Neuronal stem cell (in vitro differentiated cells): ENCODE measurements around the gene KIF16B.
"Not testable (repeated sequence)": the region's sequence is repeated elsewhere in the genome, so short reads cannot be mapped to it uniquely, and the experiment has no call there.

ENCODE experiments used
- DNase-seq: peaks from one replicate; pipeline ENCODE4 v3.0.0-alpha.2; 2013; ENCODE audit warnings: low spot score
- H2AFZ ChIP-seq: one replicate; pipeline ENCODE4 v1.6.1; 2013; ENCODE audit warnings: mild to moderate bottlenecking, low read length, inconsistent platforms
- H2AK5ac ChIP-seq: 2 replicates; pipeline ENCODE4 v1.6.1; 2013; ENCODE audit warnings: low read depth, mild to moderate bottlenecking, inconsistent platforms, low read length, moderate library complexity, mixed read lengths
- H2BK120ac ChIP-seq: 2 replicates; pipeline ENCODE4 v1.6.1; 2013; ENCODE audit warnings: low read depth, mild to moderate bottlenecking, inconsistent platforms, low read length, moderate library complexity, mixed read lengths
- H2BK12ac ChIP-seq: one replicate; pipeline ENCODE4 v1.6.1; 2013; ENCODE audit warnings: low read length, inconsistent platforms
- H2BK15ac ChIP-seq: 2 replicates; pipeline ENCODE4 v1.6.1; 2013; ENCODE audit warnings: mild to moderate bottlenecking, low read length, inconsistent platforms, mixed read lengths
- H2BK5ac ChIP-seq: one replicate; pipeline ENCODE4 v1.6.1; 2013; ENCODE audit warnings: inconsistent platforms, mild to moderate bottlenecking, low read length, moderate library complexity
- H3K14ac ChIP-seq: one replicate; pipeline ENCODE4 v1.6.1; 2013; ENCODE audit warnings: low read length, inconsistent platforms
- H3K18ac ChIP-seq: 2 replicates; pipeline ENCODE4 v1.6.1; 2013; ENCODE audit warnings: low read length, inconsistent platforms
- H3K23ac ChIP-seq: 2 replicates; pipeline ENCODE4 v1.6.1; 2013; ENCODE audit warnings: low read depth, mild to moderate bottlenecking, mixed read lengths, low read length, inconsistent platforms; ENCODE audit not compliant: poor library complexity
- H3K27ac ChIP-seq: replicated peaks from 3 replicates; pipeline ENCODE4 v1.5.1; 2013; ENCODE audit warnings: low read length, inconsistent platforms
- H3K27me3 ChIP-seq, 3 experiments: 2 replicates each; pipeline ENCODE4 v1.6.1; 2013; ENCODE audit warnings: low read length in 3 of 3, mild to moderate bottlenecking in 2 of 3, inconsistent platforms in 1 of 3, low read depth in 1 of 3, mixed read lengths in 1 of 3, moderate library complexity in 1 of 3; ENCODE audit not compliant: control insufficient read depth in 3 of 3, insufficient read depth in 3 of 3
- H3K36me3 ChIP-seq, 2 donors: replicated peaks in 1 of 2; 2 replicates each; pipeline ENCODE4 v1.6.1; 2013; ENCODE audit warnings: low read length in 2 of 2; ENCODE audit not compliant: control insufficient read depth in 2 of 2, insufficient read depth in 2 of 2
- H3K4ac ChIP-seq: 2 replicates; pipeline ENCODE4 v1.6.1; 2013; ENCODE audit warnings: inconsistent platforms, mild to moderate bottlenecking, low read length, moderate library complexity
- H3K4me1 ChIP-seq, 2 donors: 1 replicate in 1 of 2; 2 replicates in 1 of 2; pipeline ENCODE4 v1.6.1; 2013; ENCODE audit warnings: low read length in 2 of 2, low read depth in 1 of 2; ENCODE audit not compliant: control insufficient read depth in 2 of 2, insufficient read depth in 1 of 2
- H3K4me2 ChIP-seq: one replicate; pipeline ENCODE4 v1.6.1; 2013; ENCODE audit warnings: mild to moderate bottlenecking, low read length, inconsistent platforms; ENCODE audit not compliant: insufficient read depth, poor library complexity, severe bottlenecking
- H3K4me3 ChIP-seq, 2 donors: 2 replicates each; pipeline ENCODE4 v1.5.1; 2013; ENCODE audit warnings: low read length in 2 of 2, mild to moderate bottlenecking in 2 of 2, inconsistent platforms in 1 of 2, moderate library complexity in 1 of 2
- H3K79me1 ChIP-seq: one replicate; pipeline ENCODE4 v1.6.1; 2013; ENCODE audit warnings: low read depth, mild to moderate bottlenecking, inconsistent platforms, low read length, moderate library complexity
- H3K9ac ChIP-seq: one replicate; pipeline ENCODE4 v1.6.1; 2013; ENCODE audit warnings: mild to moderate bottlenecking, low read depth, low read length, inconsistent platforms; ENCODE audit not compliant: poor library complexity
- H3K9me3 ChIP-seq, 2 donors: replicated peaks in 1 of 2; 2 replicates each; pipeline versions ENCODE3 to v1.6.1; 2013; ENCODE audit warnings: low read length in 2 of 2, mild to moderate bottlenecking in 2 of 2, inconsistent platforms in 1 of 2, low read depth in 1 of 2, mixed read lengths in 1 of 2, moderate library complexity in 1 of 2; ENCODE audit not compliant: control insufficient read depth in 2 of 2, insufficient read depth in 1 of 2
- H4K8ac ChIP-seq: one replicate; pipeline ENCODE4 v1.6.1; 2013; ENCODE audit warnings: low read depth, mild to moderate bottlenecking, inconsistent platforms, low read length, moderate library complexity
- H4K91ac ChIP-seq: one replicate; pipeline ENCODE4 v1.6.1; 2013; ENCODE audit warnings: low read length, low read depth, mild to moderate bottlenecking, inconsistent platforms; ENCODE audit not compliant: poor library complexity
- WGBS, 2 donors: extraction: QIAGEN DNeasy Blood & Tissue Kit; methylation state at CpG; one replicate each; pipeline ENCODE4 v1.1.7; 2013; ENCODE audit warnings: missing lambda C conversion rate in 2 of 2, mixed read lengths in 1 of 2; ENCODE audit not compliant: insufficient read length in 2 of 2, insufficient replicate concordance in 1 of 2; ENCODE audit errors: extremely low coverage in 2 of 2; 5-methylcytosine and 5-hydroxymethylcytosine counted together

Gene KIF16B

DNA sequence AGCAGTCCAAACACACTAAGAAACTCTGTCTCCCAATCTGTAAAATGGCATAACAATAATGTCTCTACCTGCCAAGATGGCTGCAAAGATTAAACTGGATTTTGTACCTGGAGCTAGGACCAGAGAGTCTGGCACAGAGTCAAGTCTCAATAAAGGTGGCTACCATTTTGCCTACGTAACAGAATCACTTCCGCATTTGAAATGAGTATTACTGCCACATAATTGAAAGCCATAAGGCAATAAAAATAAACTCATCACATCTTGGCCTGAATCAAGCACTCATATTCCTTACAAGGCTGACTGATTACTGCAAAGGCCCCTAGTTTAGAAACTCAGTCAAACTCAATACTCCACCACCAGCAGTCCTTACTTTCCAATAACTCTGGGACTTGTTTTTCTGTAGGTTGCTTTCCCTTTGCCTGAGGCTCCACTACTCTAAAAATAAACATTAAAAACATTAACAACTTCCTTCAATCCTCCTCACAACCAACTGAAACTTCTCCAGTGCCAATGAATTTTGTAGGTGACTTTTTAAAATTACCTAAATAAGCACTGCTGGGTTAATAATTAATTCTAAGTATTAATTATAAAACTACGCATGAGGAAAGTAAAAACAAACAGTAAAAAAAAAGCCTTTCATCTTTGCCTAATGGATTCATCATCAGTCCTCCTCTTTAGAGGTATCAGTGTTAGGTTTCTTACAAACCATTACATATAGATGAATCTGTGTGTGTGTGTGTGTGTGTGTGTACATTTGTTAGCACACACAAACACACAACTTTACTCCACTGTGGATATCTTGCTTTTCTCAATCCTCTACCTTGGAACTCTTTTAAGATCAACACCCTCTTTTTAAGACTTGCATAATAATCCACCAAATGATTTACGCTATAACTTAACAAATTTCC, 3.7 kb downstream of the KIF16B start:
- H2BK15ac ChIP-seq = no peak overlapping the region
- no CpG with 5 or more reads among the region's 4 CpGs for WGBS, 2 donors
- H3K36me3 ChIP-seq = no peaks in the 10 kb centered on the region
- H3K23ac ChIP-seq = no peak overlapping the region
- peaks cover 3 to 5% of the 10 kb centered on the region in 2 donors for H3K4me1 ChIP-seq
- H2AFZ ChIP-seq = no peak overlapping the region
- H2AK5ac ChIP-seq = no peak overlapping the region
- no peaks in the 10 kb centered on the region for H3K9me3 ChIP-seq
- H2BK12ac ChIP-seq = no peak overlapping the region
- no peaks in the 10 kb centered on the region for H3K27me3 ChIP-seq
- no peak overlapping the region for H3K18ac ChIP-seq
- no peak overlapping the region for H3K9ac ChIP-seq
- no peak overlapping the region for H3K4me2 ChIP-seq
- no peak overlapping the region for H3K27ac ChIP-seq
- H3K79me1 ChIP-seq = no peaks in the 10 kb centered on the region
- H2BK120ac ChIP-seq = no peak overlapping the region
- H3K4ac ChIP-seq = no peak overlapping the region
- no peak overlapping the region for H4K8ac ChIP-seq
- no peak overlapping the region for H2BK5ac ChIP-seq
- H3K14ac ChIP-seq = no peak overlapping the region
- no peak overlapping the region for H3K4me3 ChIP-seq
- no peak overlapping the region for H4K91ac ChIP-seq
- DNase-seq = no peak

- no peak overlapping the region for H2AFZ ChIP-seq
Measured at GRCh38 chr20:16566080-16566479, 7.2 kb downstream of the KIF16B start.

GRCh38 chr20:16564079-16564478, 9.2 kb downstream of the KIF16B start:
- H3K79me1 ChIP-seq, H3K18ac ChIP-seq, H2AK5ac ChIP-seq, H3K27ac ChIP-seq, H4K8ac ChIP-seq, H3K4me1 ChIP-seq, H2BK5ac ChIP-seq, H2BK15ac ChIP-seq, H3K23ac ChIP-seq, H2BK12ac ChIP-seq, H2AFZ ChIP-seq, H3K4ac ChIP-seq, DNase-seq, H3K14ac ChIP-seq, H3K4me3 ChIP-seq, H3K27me3 ChIP-seq, H3K4me2 ChIP-seq, H3K36me3 ChIP-seq, H2BK120ac ChIP-seq, H3K9me3 ChIP-seq, H4K91ac ChIP-seq, H3K9ac ChIP-seq: not testable (repeated sequence)
- no CpG with 5 or more reads among the region's 5 CpGs for WGBS, 2 donors

More at GRCh38 chr20:16566080-16566479, 7.2 kb downstream of the KIF16B start:
- Histone ChIP-seq H3K27ac (no peak overlapping the region), H3K9me3 (no peaks in the 10 kb centered on the region), H3K4me2 (no peak overlapping the region), H3K4ac (no peak overlapping the region), H3K27me3 (no peaks in the 10 kb centered on the region), H2BK5ac (no peak overlapping the region), H3K23ac (no peak overlapping the region), H2BK12ac (no peak overlapping the region), H4K91ac (no peak overlapping the region), H2AK5ac (no peak overlapping the region), H3K14ac (no peak overlapping the region), H2BK15ac (no peak overlapping the region), H3K18ac (no peak overlapping the region), H3K4me3 (no peak overlapping the region), H4K8ac (no peak overlapping the region), H3K4me1 (peaks cover 0 to 3% of the 10 kb centered on the region in 2 donors), H2BK120ac (no peak overlapping the region), H3K36me3 (no peaks in the 10 kb centered on the region), H3K79me1 (no peaks in the 10 kb centered on the region), H3K9ac (no peak overlapping the region)
- no CpG with 5 or more reads among the region's 5 CpGs for WGBS, 2 donors
- no peak for DNase-seq

DNA sequence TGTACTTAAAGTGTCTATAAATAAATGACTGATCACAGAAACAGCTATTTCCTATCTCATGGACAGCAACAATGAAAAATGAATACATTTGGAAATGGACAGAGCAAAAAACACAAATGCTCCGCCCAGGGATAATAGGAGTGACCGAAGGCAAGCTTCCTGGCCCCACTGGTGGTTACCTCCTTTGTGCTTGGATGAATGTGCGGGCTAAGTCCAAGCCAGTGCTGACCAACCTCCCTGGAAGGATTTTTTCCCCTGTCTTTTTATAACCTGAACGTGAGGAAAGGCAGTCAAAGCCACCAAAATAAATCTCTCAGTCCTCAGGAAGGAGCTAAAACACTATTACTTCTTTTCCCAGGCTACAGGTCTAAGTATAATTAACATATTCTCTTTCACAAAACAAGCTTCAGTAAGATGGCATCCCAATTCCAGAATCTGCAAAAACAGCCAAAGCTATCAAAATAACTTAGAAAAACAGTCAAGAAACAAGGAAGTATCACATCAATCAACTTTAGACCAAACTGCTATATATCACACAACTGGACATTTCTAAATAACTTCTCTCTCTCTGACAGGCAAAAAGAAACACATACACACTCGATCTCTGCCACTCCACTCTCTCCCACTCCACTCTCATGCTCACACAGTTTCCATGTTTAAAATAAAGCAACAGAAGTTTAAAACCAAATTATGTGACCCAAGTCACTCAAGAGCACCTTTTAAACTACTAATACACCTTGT, 10.0 kb downstream of the KIF16B start:
- H3K18ac ChIP-seq = no peak overlapping the region
- no peak overlapping the region for H4K91ac ChIP-seq
- H3K36me3 ChIP-seq = no peaks in the 10 kb centered on the region
- H3K27me3 ChIP-seq = no peaks in the 10 kb centered on the region
- no peak for DNase-seq
- no peak overlapping the region for H3K4me3 ChIP-seq
- no peak overlapping the region for H3K14ac ChIP-seq
- H2BK120ac ChIP-seq = no peak overlapping the region
- H4K8ac ChIP-seq = no peak overlapping the region
- no peak overlapping the region for H3K9ac ChIP-seq
- WGBS, 2 donors = no CpG with 5 or more reads among the region's 5 CpGs
- no peak overlapping the region for H3K4me2 ChIP-seq
- peak overlapping the region; percentile 12 for H2AFZ ChIP-seq
- H3K23ac ChIP-seq = no peak overlapping the region
- no peak overlapping the region for H2BK12ac ChIP-seq
- peaks cover 0 to 3% of the 10 kb centered on the region in 2 donors for H3K4me1 ChIP-seq
- H2BK5ac ChIP-seq = no peak overlapping the region
- H3K9me3 ChIP-seq = no peaks in the 10 kb centered on the region
- no peaks in the 10 kb centered on the region for H3K79me1 ChIP-seq
- H2AK5ac ChIP-seq = no peak overlapping the region
- no peak overlapping the region for H2BK15ac ChIP-seq
- no peak overlapping the region for H3K4ac ChIP-seq
- no peak overlapping the region for H3K27ac ChIP-seq
